Nephron (organoid): ENCODE data around the gene PIPOX.
A peak's percentile ranks its signal among the peaks of the same experiment; 100 is the strongest.

Experiments used
- H3K27ac Mint-ChIP-seq, 3 experiments: 2 replicates each; pipeline ENCODE4 v1.8.0; 2020; ENCODE audit warnings: mixed read lengths in 3 of 3, mild to moderate bottlenecking in 2 of 3, moderate library complexity in 1 of 3
- H3K27me3 Mint-ChIP-seq: 2 replicates; pipeline ENCODE4 v1.8.0; 2021; ENCODE audit warnings: low read depth, mild to moderate bottlenecking, moderate library complexity, mixed read lengths
- H3K36me3 Mint-ChIP-seq: 2 replicates; pipeline ENCODE4 v1.8.0; 2020; ENCODE audit warnings: low read depth, mixed read lengths
- H3K4me1 Mint-ChIP-seq: 2 replicates; pipeline ENCODE4 v1.8.0; 2020; ENCODE audit warnings: mixed read lengths
- H3K4me3 Mint-ChIP-seq, 3 experiments: 2 replicates each; pipeline ENCODE4 v1.8.0; 2020; ENCODE audit warnings: mild to moderate bottlenecking in 3 of 3, mixed read lengths in 3 of 3, moderate library complexity in 2 of 3
- H3K9me3 Mint-ChIP-seq: 2 replicates; pipeline ENCODE4 v1.8.0; 2020; ENCODE audit warnings: mixed read lengths
- CTCF ChIP-seq, 3 experiments: fragments of 200-600 bp; sonication (generic); IDR thresholded peaks; one replicate each; pipeline ENCODE4 v1.5.0; 2021; ENCODE audit warnings: antibody characterized with exemption in 3 of 3; ENCODE audit not compliant: unreplicated experiment in 3 of 3

PIPOX gene

GRCh38 chr17:29042679-29043538 lies at the start of gene PIPOX:
Gene PIPOX (plus strand): TSS chr17:29043141. CDS start chr17:29043226, 85 bp downstream.
- Mint-ChIP-seq H3K27me3 (peaks cover 4% of the 10 kb centered on the region), H3K4me3 (peak within 1 kb of the TSS; percentile 12 to 41 (median 31)), H3K9me3 (no peaks in the 10 kb centered on the region), H3K36me3 (no peaks in the 10 kb centered on the region), H3K27ac (peak within 1 kb of the TSS; percentile 41 to 91 (median 89)), H3K4me1 (peaks cover 59% of the 10 kb centered on the region)
- peak; percentile 25 to 36 (median 28) for TF ChIP-seq CTCF (IDR thresholded peaks at IDR 0.05; ENCODE audit: unreplicated experiment in 3 of 3)

- no peak overlapping the region for H3K27ac Mint-ChIP-seq
- peaks cover 19% of the 10 kb centered on the region for H3K27me3 Mint-ChIP-seq
- no peaks in the 10 kb centered on the region for H3K9me3 Mint-ChIP-seq
- no peaks in the 10 kb centered on the region for H3K36me3 Mint-ChIP-seq
- no peak overlapping the region for H3K4me3 Mint-ChIP-seq
- peaks cover 7% of the 10 kb centered on the region for H3K4me1 Mint-ChIP-seq
- TF ChIP-seq CTCF (IDR thresholded peaks at IDR 0.05; ENCODE audit: unreplicated experiment in 3 of 3): no peak
Observed at GRCh38 chr17:28993645-28994426, 49.1 kb upstream of the PIPOX start.

- TF ChIP-seq CTCF (IDR thresholded peaks at IDR 0.05; ENCODE audit: unreplicated experiment in 3 of 3): no peak
- Mint-ChIP-seq H3K27ac (no peak overlapping the region), H3K4me3 (no peak overlapping the region), H3K27me3 (peaks cover 38% of the 10 kb centered on the region), H3K36me3 (no peaks in the 10 kb centered on the region), H3K9me3 (no peaks in the 10 kb centered on the region), H3K4me1 (peaks cover 10% of the 10 kb centered on the region)
Observed at GRCh38 chr17:28996554-28997096, 46.3 kb upstream of the PIPOX start.

- no peak overlapping the region for H3K4me3 Mint-ChIP-seq
- TF ChIP-seq CTCF (IDR thresholded peaks at IDR 0.05; ENCODE audit: unreplicated experiment in 3 of 3): no peak
- H3K27ac Mint-ChIP-seq: no peak overlapping the region
- H3K9me3 Mint-ChIP-seq: no peaks in the 10 kb centered on the region
- no peaks in the 10 kb centered on the region for H3K36me3 Mint-ChIP-seq
- H3K4me1 Mint-ChIP-seq: peaks cover 10% of the 10 kb centered on the region
- H3K27me3 Mint-ChIP-seq: peaks cover 46% of the 10 kb centered on the region
Observed at GRCh38 chr17:28997806-28998205, 45.1 kb upstream of the PIPOX start.

- Mint-ChIP-seq H3K4me1 (peaks cover 10% of the 10 kb centered on the region), H3K9me3 (no peaks in the 10 kb centered on the region), H3K27me3 (peaks cover 55% of the 10 kb centered on the region), H3K36me3 (no peaks in the 10 kb centered on the region), H3K4me3 (no peak overlapping the region), H3K27ac (no peak overlapping the region)
- TF ChIP-seq CTCF (IDR thresholded peaks at IDR 0.05; ENCODE audit: unreplicated experiment in 3 of 3): no peak
Observed at GRCh38 chr17:28999206-28999605, 43.7 kb upstream of the PIPOX start.
